H9 (cell line): ENCODE data around the gene KCNMA1. TPM values are rescaled to one million over a fixed set of nuclear protein-coding genes. Genes with fewer than 3 reads are reported as not detected.

Source experiments
- DNase-seq: peaks from one replicate; pipeline ENCODE4 v3.0.0-alpha.2; 2017
- H2AFZ ChIP-seq: one replicate; pipeline ENCODE4 v1.6.1; 2013; ENCODE audit warnings: mild to moderate bottlenecking, low read length, control low read depth, moderate library complexity
- H2AK5ac ChIP-seq: 2 replicates; pipeline ENCODE4 v1.6.1; 2013; ENCODE audit warnings: low read length, control low read depth, mixed read lengths; ENCODE audit not compliant: insufficient read length
- H2BK120ac ChIP-seq: one replicate; pipeline ENCODE4 v1.6.1; 2013; ENCODE audit warnings: low read depth, mild to moderate bottlenecking, low read length, control low read depth, inconsistent platforms; ENCODE audit not compliant: poor library complexity, severe bottlenecking
- H2BK12ac ChIP-seq: 2 replicates; pipeline ENCODE4 v1.6.1; 2013; ENCODE audit warnings: low read length, control low read depth, mixed read lengths, low read depth; ENCODE audit not compliant: insufficient read length
- H2BK15ac ChIP-seq: 2 replicates; pipeline ENCODE4 v1.6.1; 2013; ENCODE audit warnings: low read depth, low read length, control low read depth
- H2BK20ac ChIP-seq: one replicate; pipeline ENCODE4 v1.6.1; 2013; ENCODE audit warnings: low read depth, mild to moderate bottlenecking, low read length, control low read depth, inconsistent platforms; ENCODE audit not compliant: poor library complexity, severe bottlenecking
- H2BK5ac ChIP-seq: 2 replicates; pipeline ENCODE4 v1.6.1; 2013; ENCODE audit warnings: low read length, control low read depth, mixed read lengths; ENCODE audit not compliant: insufficient read length
- H3K14ac ChIP-seq: 2 replicates; pipeline ENCODE4 v1.6.1; 2013; ENCODE audit warnings: low read length, control low read depth; ENCODE audit not compliant: insufficient read depth
- H3K18ac ChIP-seq: 2 replicates; pipeline ENCODE4 v1.6.1; 2013; ENCODE audit warnings: low read depth, mild to moderate bottlenecking, mixed read lengths, low read length, control low read depth; ENCODE audit not compliant: insufficient read length
- H3K23ac ChIP-seq: 2 replicates; pipeline ENCODE4 v1.6.1; 2013; ENCODE audit warnings: low read length, control low read depth, mixed read lengths, low read depth; ENCODE audit not compliant: insufficient read length
- H3K23me2 ChIP-seq: 2 replicates; pipeline ENCODE4 v1.6.1; 2013; ENCODE audit warnings: low read depth, mild to moderate bottlenecking, mixed read lengths, low read length, control low read depth; ENCODE audit not compliant: insufficient read length, poor library complexity, severe bottlenecking
- H3K27ac ChIP-seq: 2 replicates; pipeline ENCODE4 v1.5.1; 2013; ENCODE audit warnings: low read length, control low read depth, mixed read lengths, low read depth; ENCODE audit not compliant: insufficient read length
- H3K27me3 ChIP-seq: 2 replicates; pipeline ENCODE4 v1.6.1; 2013; ENCODE audit warnings: low read length, control low read depth, inconsistent platforms; ENCODE audit not compliant: insufficient read depth
- H3K4ac ChIP-seq: 2 replicates; pipeline ENCODE4 v1.6.1; 2013; ENCODE audit warnings: low read depth, mild to moderate bottlenecking, control low read depth, inconsistent platforms, low read length, moderate library complexity
- H3K4me1 ChIP-seq: 2 replicates; pipeline ENCODE4 v1.6.1; 2013; ENCODE audit warnings: low read length, control low read depth, inconsistent platforms; ENCODE audit not compliant: insufficient read depth
- H3K4me2 ChIP-seq: 2 replicates; pipeline ENCODE4 v1.6.1; 2013; ENCODE audit warnings: low read length, control low read depth, mixed read lengths; ENCODE audit not compliant: insufficient read length, insufficient read depth
- H3K56ac ChIP-seq: 2 replicates; pipeline ENCODE4 v1.6.1; 2013; ENCODE audit warnings: low read depth, mild to moderate bottlenecking, mixed read lengths, low read length, control low read depth; ENCODE audit not compliant: insufficient read length
- H3K79me1 ChIP-seq: 2 replicates; pipeline ENCODE4 v1.6.1; 2013; ENCODE audit warnings: low read depth, mild to moderate bottlenecking, moderate library complexity, low read length, control low read depth, inconsistent platforms; ENCODE audit not compliant: insufficient read depth, poor library complexity, severe bottlenecking
- H3K79me2 ChIP-seq: 2 replicates; pipeline ENCODE4 v1.6.1; 2013; ENCODE audit warnings: low read length, control low read depth, inconsistent platforms; ENCODE audit not compliant: insufficient read depth
- H3K9ac ChIP-seq: 2 replicates; pipeline ENCODE4 v1.6.1; 2013; ENCODE audit warnings: low read length, control low read depth, mixed read lengths; ENCODE audit not compliant: insufficient read length; ENCODE audit errors: extremely low read depth
- H3K9me3 ChIP-seq: one replicate; pipeline ENCODE4 v1.6.1; 2013; ENCODE audit warnings: low read depth, low read length, inconsistent platforms; ENCODE audit not compliant: control insufficient read depth
- H3T11ph ChIP-seq: one replicate; pipeline ENCODE4 v1.6.1; 2013; ENCODE audit warnings: mild to moderate bottlenecking, low read length, control low read depth, inconsistent platforms
- H4K20me1 ChIP-seq: one replicate; pipeline ENCODE4 v1.6.1; 2013; ENCODE audit not compliant: control insufficient read depth, insufficient read length, insufficient read depth
- H4K5ac ChIP-seq: 2 replicates; pipeline ENCODE4 v1.6.1; 2013; ENCODE audit warnings: low read depth, mild to moderate bottlenecking, mixed read lengths, low read length, control low read depth; ENCODE audit not compliant: insufficient read length
- H4K8ac ChIP-seq: replicated peaks from 2 replicates; pipeline ENCODE4 v1.6.1; 2013; ENCODE audit warnings: low read length, control low read depth, mixed read lengths, low read depth; ENCODE audit not compliant: insufficient read length
- H4K91ac ChIP-seq: 2 replicates; pipeline ENCODE4 v1.6.1; 2013; ENCODE audit warnings: low read depth, mild to moderate bottlenecking, moderate library complexity, mixed read lengths, low read length, control low read depth; ENCODE audit not compliant: insufficient read length
- H3K27ac Mint-ChIP-seq, 3 experiments: 2 replicates in 2 of 3; 3 replicates in 1 of 3; pipeline ENCODE4 v1.8.0; 2020 to 2021; ENCODE audit warnings: mixed read lengths in 3 of 3, mild to moderate bottlenecking in 1 of 3, moderate library complexity in 1 of 3
- H3K27me3 Mint-ChIP-seq: 2 replicates; pipeline ENCODE4 v1.8.0; 2021; ENCODE audit warnings: low read depth, mild to moderate bottlenecking, moderate library complexity, mixed read lengths
- H3K36me3 Mint-ChIP-seq, 3 experiments: 2 replicates in 2 of 3; 3 replicates in 1 of 3; pipeline ENCODE4 v1.8.0; 2020 to 2021; ENCODE audit warnings: low read depth in 3 of 3, mixed read lengths in 3 of 3; ENCODE audit not compliant: insufficient read depth in 1 of 3
- H3K4me1 Mint-ChIP-seq, 2 experiments: 2 replicates each; pipeline ENCODE4 v1.8.0; 2020; ENCODE audit warnings: mixed read lengths in 2 of 2
- H3K4me3 Mint-ChIP-seq, 2 experiments: 2 replicates in 1 of 2; 3 replicates in 1 of 2; pipeline ENCODE4 v1.8.0; 2020 to 2021; ENCODE audit warnings: mild to moderate bottlenecking in 2 of 2, mixed read lengths in 2 of 2, moderate library complexity in 1 of 2
- H3K9me3 Mint-ChIP-seq, 2 experiments: 2 replicates in 1 of 2; 3 replicates in 1 of 2; pipeline ENCODE4 v1.8.0; 2020; ENCODE audit warnings: mild to moderate bottlenecking in 2 of 2, mixed read lengths in 2 of 2, moderate library complexity in 1 of 2
- CTCF ChIP-seq: fragments of 200-600 bp; sonication (generic); conservative IDR thresholded peaks from 3 replicates; pipeline ENCODE4 v1.8.0; 2021; ENCODE audit warnings: antibody characterized with exemption, mild to moderate bottlenecking
- WGBS: extraction: QIAGEN DNeasy Blood & Tissue Kit; methylation state at CpG from one replicate; pipeline ENCODE4 v1.1.7; 2013; ENCODE audit warnings: missing lambda C conversion rate, low lambda C conversion rate, mixed read lengths; ENCODE audit not compliant: insufficient read length; ENCODE audit errors: extremely low coverage; 5-methylcytosine and 5-hydroxymethylcytosine counted together
- total RNA-seq: library from RNA; stranded (reverse); gene quantifications from 2 replicates; pipeline ENCODE4 v1.2.1, GENCODE V29; 2021

Gene KCNMA1
- total RNA-seq, 1 experiment from 2014 or later: 2.0 TPM

GRCh38 chr10:76866841-76867586 lies 770.6 kb downstream of the KCNMA1 start:
- Histone ChIP-seq H3T11ph (no peak overlapping the region), H3K4me2 (no peak overlapping the region), H3K14ac (no peak overlapping the region), H4K20me1 (no peaks in the 10 kb centered on the region), H3K4ac (no peak overlapping the region), H3K79me2 (no peaks in the 10 kb centered on the region), H3K56ac (no peak overlapping the region), H3K9ac (no peak overlapping the region), H3K4me1 (no peaks in the 10 kb centered on the region), H2BK12ac (no peak overlapping the region), H3K18ac (no peak overlapping the region), H4K8ac (no peak overlapping the region), H2AK5ac (no peak overlapping the region), H2BK120ac (no peak overlapping the region), H2BK20ac (no peak overlapping the region), H4K5ac (no peak overlapping the region), H3K27me3 (no peaks in the 10 kb centered on the region), H3K79me1 (no peaks in the 10 kb centered on the region), H2BK5ac (no peak overlapping the region), H2BK15ac (no peak overlapping the region), H3K27ac (no peak overlapping the region), H3K23me2 (no peaks in the 10 kb centered on the region), H4K91ac (no peak overlapping the region), H3K9me3 (no peaks in the 10 kb centered on the region), H3K23ac (no peak overlapping the region), H2AFZ (no peak overlapping the region)
- H3K36me3 Mint-ChIP-seq: no peaks in the 10 kb centered on the region; a peak in 2 of 7 replicates
- DNase-seq: no peak
- no CpG with 5 or more reads among the region's 4 CpGs for WGBS
- no peak overlapping the region for H3K27ac Mint-ChIP-seq
- no peak overlapping the region for H3K4me3 Mint-ChIP-seq
- no peaks in the 10 kb centered on the region for H3K4me1 Mint-ChIP-seq
- H3K27me3 Mint-ChIP-seq: peaks cover 3% of the 10 kb centered on the region; the same call in 1 of the 2 replicates
- peaks cover 0 to 3% of the 10 kb centered on the region in 2 experiments; a peak in 2 of 5 replicates for H3K9me3 Mint-ChIP-seq
- no peak for TF ChIP-seq CTCF
